ENCODE measurements around the gene C6orf141. TPM values are rescaled to one million over a fixed set of nuclear protein-coding genes. Genes with fewer than 3 reads are reported as not detected.

Gene C6orf141
- total RNA-seq, 1 experiment from 2014 or later, result 60.9 TPM

DNA sequence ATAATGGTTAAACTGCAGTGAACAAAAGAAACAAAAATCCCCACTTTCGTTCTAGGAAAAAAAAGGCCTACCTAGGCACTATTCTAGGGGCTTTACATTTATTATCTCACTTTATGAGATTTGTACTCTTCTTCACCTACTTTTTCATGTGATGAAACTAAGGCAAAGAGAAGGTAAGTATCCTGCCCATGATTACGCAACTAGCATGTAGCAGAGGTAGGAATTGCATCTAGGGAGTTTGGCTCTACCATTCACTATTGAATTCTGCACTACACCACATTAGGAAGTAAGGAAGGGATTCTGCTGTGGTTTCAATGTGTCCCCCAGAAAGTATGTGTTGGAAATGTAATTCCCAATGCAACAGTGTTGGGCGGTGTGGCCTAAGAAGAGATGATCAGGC lies 11.4 kb upstream of the C6orf141 start:
- no peak for TF ChIP-seq CTCF (IDR thresholded peaks at IDR 0.05; ENCODE audit: unreplicated experiment)
- intact Hi-C loops (cut with micrococcal nuclease; ENCODE audit: unreplicated experiment), result loop anchor here (10.0 kb wide), 1 partner anchor 206 kb away; the partner anchor contains the start of gene CRISP3
- H3K9me3 Mint-ChIP-seq (ENCODE audit: low read depth, unreplicated experiment), result peaks cover 3% of the 10 kb centered on the region
- H3K4me1 Mint-ChIP-seq (ENCODE audit: low read depth, unreplicated experiment), result peaks cover 31% of the 10 kb centered on the region
- H3K27me3 Mint-ChIP-seq (ENCODE audit: unreplicated experiment), result no peaks in the 10 kb centered on the region
- no peak overlapping the region for H3K4me3 Mint-ChIP-seq (ENCODE audit: low read depth, unreplicated experiment)
- no TSS peak for BruUV-seq (replicated peaks)
- CTCF ChIA-PET, result no interaction called here
- H3K36me3 Mint-ChIP-seq (ENCODE audit: insufficient read depth, unreplicated experiment), result no peaks in the 10 kb centered on the region
- DNase-seq, result no peak
- peak overlapping the region; percentile 86 for H3K27ac Mint-ChIP-seq (ENCODE audit: unreplicated experiment)

- Mint-ChIP-seq H3K36me3 (ENCODE audit: insufficient read depth, unreplicated experiment) (no peaks in the 10 kb centered on the region), H3K4me3 (ENCODE audit: low read depth, unreplicated experiment) (no peak overlapping the region), H3K4me1 (ENCODE audit: low read depth, unreplicated experiment) (peaks cover 31% of the 10 kb centered on the region), H3K9me3 (ENCODE audit: low read depth, unreplicated experiment) (peaks cover 3% of the 10 kb centered on the region), H3K27me3 (ENCODE audit: unreplicated experiment) (no peaks in the 10 kb centered on the region), H3K27ac (ENCODE audit: unreplicated experiment) (no peak overlapping the region)
- DNase-seq, result no peak
- intact Hi-C loops (cut with micrococcal nuclease; ENCODE audit: unreplicated experiment), result no loop called here
- TF ChIP-seq CTCF (IDR thresholded peaks at IDR 0.05; ENCODE audit: unreplicated experiment), result no peak
- BruUV-seq (replicated peaks), result no TSS peak
- CTCF ChIA-PET, result interaction anchor here (0.7 to 1.6 kb wide), 3 partner anchors 8 to 554 kb away, joined by 3 to 6 read pairs (median 4); partner anchors contain the start of gene C6orf141
Measured at GRCh38 chr6:49540614-49541013, 9.9 kb upstream of the C6orf141 start.

GRCh38 chr6:49541210-49541724 lies 9.2 kb upstream of the C6orf141 start:
- CTCF ChIA-PET, result interaction anchor here (0.9 to 1.6 kb wide), 3 partner anchors 9 to 28 kb away, joined by 3 to 6 read pairs (median 3); partner anchors contain the start of gene C6orf141
- H3K36me3 Mint-ChIP-seq (ENCODE audit: insufficient read depth, unreplicated experiment), result no peaks in the 10 kb centered on the region
- no peak for TF ChIP-seq CTCF (IDR thresholded peaks at IDR 0.05; ENCODE audit: unreplicated experiment)
- no peak overlapping the region for H3K4me3 Mint-ChIP-seq (ENCODE audit: low read depth, unreplicated experiment)
- BruUV-seq (replicated peaks), result no TSS peak
- H3K9me3 Mint-ChIP-seq (ENCODE audit: low read depth, unreplicated experiment), result peaks cover 3% of the 10 kb centered on the region
- no peaks in the 10 kb centered on the region for H3K27me3 Mint-ChIP-seq (ENCODE audit: unreplicated experiment)
- H3K4me1 Mint-ChIP-seq (ENCODE audit: low read depth, unreplicated experiment), result peaks cover 31% of the 10 kb centered on the region
- peak overlapping the region; percentile 24 for H3K27ac Mint-ChIP-seq (ENCODE audit: unreplicated experiment)
- no peak for DNase-seq
- intact Hi-C loops (cut with micrococcal nuclease; ENCODE audit: unreplicated experiment), result no loop called here

GRCh38 chr6:49541936-49542335 lies 8.5 kb upstream of the C6orf141 start:
- BruUV-seq (replicated peaks), result no TSS peak
- CTCF ChIA-PET, result interaction anchor here (0.9 to 1.6 kb wide), 3 partner anchors 9 to 28 kb away, joined by 3 to 6 read pairs (median 3); partner anchors contain the start of gene C6orf141
- Mint-ChIP-seq H3K4me3 (ENCODE audit: low read depth, unreplicated experiment) (no peak overlapping the region), H3K9me3 (ENCODE audit: low read depth, unreplicated experiment) (peaks cover 3% of the 10 kb centered on the region), H3K27ac (ENCODE audit: unreplicated experiment) (peak overlapping the region; percentile 24), H3K27me3 (ENCODE audit: unreplicated experiment) (no peaks in the 10 kb centered on the region), H3K4me1 (ENCODE audit: low read depth, unreplicated experiment) (peaks cover 27% of the 10 kb centered on the region), H3K36me3 (ENCODE audit: insufficient read depth, unreplicated experiment) (no peaks in the 10 kb centered on the region)
- intact Hi-C loops (cut with micrococcal nuclease; ENCODE audit: unreplicated experiment), result no loop called here
- no peak for DNase-seq
- TF ChIP-seq CTCF (IDR thresholded peaks at IDR 0.05; ENCODE audit: unreplicated experiment), result no peak

All from Calu3 (cell line).